GM18870 (cell line): Measurements from ENCODE around the gene ADAM21.
"Not testable (repeated sequence)": the region's sequence is repeated elsewhere in the genome, so short reads cannot be mapped to it uniquely, and the experiment has no call there.

Experiments used
- ATAC-seq: cut with Tn5 transposase; IDR thresholded peaks from one replicate; pipeline ENCODE4 v1.9.1; 2021; ENCODE audit warnings: moderate library complexity; ENCODE audit not compliant: unreplicated experiment

The ADAM21 gene

GRCh38 chr14:70475459-70475858 lies 23.5 kb downstream of the ADAM21 start:
- ATAC-seq, result not testable (repeated sequence)

- ATAC-seq, result not testable (repeated sequence)
Measured at GRCh38 chr14:70477356-70478105, 25.6 kb downstream of the ADAM21 start.

GRCh38 chr14:70489579-70490200 lies 37.7 kb downstream of the ADAM21 start:
- ATAC-seq, result no peak

- ATAC-seq, result no peak
Measured at GRCh38 chr14:70498191-70498590, 46.2 kb downstream of the ADAM21 start.
